H9 (cell line): Measurements from ENCODE around the gene PTPRN2. TPM values are rescaled to one million over a fixed set of nuclear protein-coding genes. Genes with fewer than 3 reads are reported as not detected.

Experiments
- DNase-seq: peaks from one replicate; pipeline ENCODE4 v3.0.0-alpha.2; 2017
- H2AFZ ChIP-seq: one replicate; pipeline ENCODE4 v1.6.1; 2013; ENCODE audit warnings: mild to moderate bottlenecking, low read length, control low read depth, moderate library complexity
- H2AK5ac ChIP-seq: 2 replicates; pipeline ENCODE4 v1.6.1; 2013; ENCODE audit warnings: low read length, control low read depth, mixed read lengths; ENCODE audit not compliant: insufficient read length
- H2BK120ac ChIP-seq: one replicate; pipeline ENCODE4 v1.6.1; 2013; ENCODE audit warnings: low read depth, mild to moderate bottlenecking, low read length, control low read depth, inconsistent platforms; ENCODE audit not compliant: poor library complexity, severe bottlenecking
- H2BK12ac ChIP-seq: 2 replicates; pipeline ENCODE4 v1.6.1; 2013; ENCODE audit warnings: low read length, control low read depth, mixed read lengths, low read depth; ENCODE audit not compliant: insufficient read length
- H2BK15ac ChIP-seq: 2 replicates; pipeline ENCODE4 v1.6.1; 2013; ENCODE audit warnings: low read depth, low read length, control low read depth
- H2BK20ac ChIP-seq: one replicate; pipeline ENCODE4 v1.6.1; 2013; ENCODE audit warnings: low read depth, mild to moderate bottlenecking, low read length, control low read depth, inconsistent platforms; ENCODE audit not compliant: poor library complexity, severe bottlenecking
- H2BK5ac ChIP-seq: 2 replicates; pipeline ENCODE4 v1.6.1; 2013; ENCODE audit warnings: low read length, control low read depth, mixed read lengths; ENCODE audit not compliant: insufficient read length
- H3K14ac ChIP-seq: 2 replicates; pipeline ENCODE4 v1.6.1; 2013; ENCODE audit warnings: low read length, control low read depth; ENCODE audit not compliant: insufficient read depth
- H3K18ac ChIP-seq: 2 replicates; pipeline ENCODE4 v1.6.1; 2013; ENCODE audit warnings: low read depth, mild to moderate bottlenecking, mixed read lengths, low read length, control low read depth; ENCODE audit not compliant: insufficient read length
- H3K23ac ChIP-seq: 2 replicates; pipeline ENCODE4 v1.6.1; 2013; ENCODE audit warnings: low read length, control low read depth, mixed read lengths, low read depth; ENCODE audit not compliant: insufficient read length
- H3K23me2 ChIP-seq: 2 replicates; pipeline ENCODE4 v1.6.1; 2013; ENCODE audit warnings: low read depth, mild to moderate bottlenecking, mixed read lengths, low read length, control low read depth; ENCODE audit not compliant: insufficient read length, poor library complexity, severe bottlenecking
- H3K27ac ChIP-seq: 2 replicates; pipeline ENCODE4 v1.5.1; 2013; ENCODE audit warnings: low read length, control low read depth, mixed read lengths, low read depth; ENCODE audit not compliant: insufficient read length
- H3K27me3 ChIP-seq: 2 replicates; pipeline ENCODE4 v1.6.1; 2013; ENCODE audit warnings: low read length, control low read depth, inconsistent platforms; ENCODE audit not compliant: insufficient read depth
- H3K4ac ChIP-seq: 2 replicates; pipeline ENCODE4 v1.6.1; 2013; ENCODE audit warnings: low read depth, mild to moderate bottlenecking, control low read depth, inconsistent platforms, low read length, moderate library complexity
- H3K4me1 ChIP-seq: 2 replicates; pipeline ENCODE4 v1.6.1; 2013; ENCODE audit warnings: low read length, control low read depth, inconsistent platforms; ENCODE audit not compliant: insufficient read depth
- H3K4me2 ChIP-seq: 2 replicates; pipeline ENCODE4 v1.6.1; 2013; ENCODE audit warnings: low read length, control low read depth, mixed read lengths; ENCODE audit not compliant: insufficient read length, insufficient read depth
- H3K56ac ChIP-seq: 2 replicates; pipeline ENCODE4 v1.6.1; 2013; ENCODE audit warnings: low read depth, mild to moderate bottlenecking, mixed read lengths, low read length, control low read depth; ENCODE audit not compliant: insufficient read length
- H3K79me1 ChIP-seq: 2 replicates; pipeline ENCODE4 v1.6.1; 2013; ENCODE audit warnings: low read depth, mild to moderate bottlenecking, moderate library complexity, low read length, control low read depth, inconsistent platforms; ENCODE audit not compliant: insufficient read depth, poor library complexity, severe bottlenecking
- H3K79me2 ChIP-seq: 2 replicates; pipeline ENCODE4 v1.6.1; 2013; ENCODE audit warnings: low read length, control low read depth, inconsistent platforms; ENCODE audit not compliant: insufficient read depth
- H3K9ac ChIP-seq: 2 replicates; pipeline ENCODE4 v1.6.1; 2013; ENCODE audit warnings: low read length, control low read depth, mixed read lengths; ENCODE audit not compliant: insufficient read length; ENCODE audit errors: extremely low read depth
- H3K9me3 ChIP-seq: one replicate; pipeline ENCODE4 v1.6.1; 2013; ENCODE audit warnings: low read depth, low read length, inconsistent platforms; ENCODE audit not compliant: control insufficient read depth
- H3T11ph ChIP-seq: one replicate; pipeline ENCODE4 v1.6.1; 2013; ENCODE audit warnings: mild to moderate bottlenecking, low read length, control low read depth, inconsistent platforms
- H4K20me1 ChIP-seq: one replicate; pipeline ENCODE4 v1.6.1; 2013; ENCODE audit not compliant: control insufficient read depth, insufficient read length, insufficient read depth
- H4K5ac ChIP-seq: 2 replicates; pipeline ENCODE4 v1.6.1; 2013; ENCODE audit warnings: low read depth, mild to moderate bottlenecking, mixed read lengths, low read length, control low read depth; ENCODE audit not compliant: insufficient read length
- H4K8ac ChIP-seq: replicated peaks from 2 replicates; pipeline ENCODE4 v1.6.1; 2013; ENCODE audit warnings: low read length, control low read depth, mixed read lengths, low read depth; ENCODE audit not compliant: insufficient read length
- H4K91ac ChIP-seq: 2 replicates; pipeline ENCODE4 v1.6.1; 2013; ENCODE audit warnings: low read depth, mild to moderate bottlenecking, moderate library complexity, mixed read lengths, low read length, control low read depth; ENCODE audit not compliant: insufficient read length
- H3K27ac Mint-ChIP-seq, 3 experiments: 2 replicates in 2 of 3; 3 replicates in 1 of 3; pipeline ENCODE4 v1.8.0; 2020 to 2021; ENCODE audit warnings: mixed read lengths in 3 of 3, mild to moderate bottlenecking in 1 of 3, moderate library complexity in 1 of 3
- H3K27me3 Mint-ChIP-seq: 2 replicates; pipeline ENCODE4 v1.8.0; 2021; ENCODE audit warnings: low read depth, mild to moderate bottlenecking, moderate library complexity, mixed read lengths
- H3K36me3 Mint-ChIP-seq, 3 experiments: 2 replicates in 2 of 3; 3 replicates in 1 of 3; pipeline ENCODE4 v1.8.0; 2020 to 2021; ENCODE audit warnings: low read depth in 3 of 3, mixed read lengths in 3 of 3; ENCODE audit not compliant: insufficient read depth in 1 of 3
- H3K4me1 Mint-ChIP-seq, 2 experiments: 2 replicates each; pipeline ENCODE4 v1.8.0; 2020; ENCODE audit warnings: mixed read lengths in 2 of 2
- H3K4me3 Mint-ChIP-seq, 2 experiments: 2 replicates in 1 of 2; 3 replicates in 1 of 2; pipeline ENCODE4 v1.8.0; 2020 to 2021; ENCODE audit warnings: mild to moderate bottlenecking in 2 of 2, mixed read lengths in 2 of 2, moderate library complexity in 1 of 2
- H3K9me3 Mint-ChIP-seq, 2 experiments: 2 replicates in 1 of 2; 3 replicates in 1 of 2; pipeline ENCODE4 v1.8.0; 2020; ENCODE audit warnings: mild to moderate bottlenecking in 2 of 2, mixed read lengths in 2 of 2, moderate library complexity in 1 of 2
- WGBS: extraction: QIAGEN DNeasy Blood & Tissue Kit; methylation state at CpG from one replicate; pipeline ENCODE4 v1.1.7; 2013; ENCODE audit warnings: missing lambda C conversion rate, low lambda C conversion rate, mixed read lengths; ENCODE audit not compliant: insufficient read length; ENCODE audit errors: extremely low coverage; 5-methylcytosine and 5-hydroxymethylcytosine counted together
- total RNA-seq: library from RNA; stranded (reverse); gene quantifications from 2 replicates; pipeline ENCODE4 v1.2.1, GENCODE V29; 2021
- TF ChIP-seq, protein P1 (sequence below): fragments of 200-600 bp; sonication (generic); conservative IDR thresholded peaks from 3 replicates; pipeline ENCODE4 v1.8.0; 2021; ENCODE audit warnings: antibody characterized with exemption, mild to moderate bottlenecking

The PTPRN2 gene
- total RNA-seq, 1 experiment from 2014 or later = 5.2 TPM

DNA sequence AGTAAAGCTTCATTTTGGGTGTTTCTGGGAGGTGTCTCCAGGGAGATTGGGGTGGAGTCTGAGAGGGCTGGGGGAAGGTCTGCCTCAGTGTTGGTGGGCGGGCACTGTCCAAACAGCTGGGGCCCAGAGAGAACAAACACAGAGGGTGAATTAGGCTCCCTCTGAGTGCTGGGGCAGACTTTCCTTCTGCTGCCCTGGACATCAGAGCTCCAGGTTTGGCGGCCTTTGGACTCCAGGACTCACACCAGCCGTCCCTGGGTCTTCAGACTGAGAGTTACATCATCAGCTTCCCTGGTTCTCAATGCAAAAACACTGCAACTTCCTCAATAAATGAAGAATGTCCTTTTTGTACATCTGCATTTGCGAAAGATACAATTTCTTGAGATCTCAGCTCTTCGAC, 427.4 kb downstream of the PTPRN2 start:
- no peak overlapping the region for H3K23ac ChIP-seq
- H3K9ac ChIP-seq = no peak overlapping the region
- H3T11ph ChIP-seq = no peak overlapping the region
- no peak overlapping the region for H4K91ac ChIP-seq
- H3K9me3 ChIP-seq = no peaks in the 10 kb centered on the region
- Mint-ChIP-seq H3K27ac (no peak overlapping the region), H3K36me3 (peaks cover 6 to 14% (median 13%) of the 10 kb centered on the region in 3 experiments), H3K4me1 (peaks cover 7 to 11% of the 10 kb centered on the region in 2 experiments; a peak in 3 of 4 replicates), H3K27me3 (peaks cover 7% of the 10 kb centered on the region), H3K4me3 (no peak overlapping the region), H3K9me3 (peaks cover 8 to 13% of the 10 kb centered on the region in 2 experiments)
- no peak overlapping the region for H2BK20ac ChIP-seq
- H3K4me1 ChIP-seq = no peaks in the 10 kb centered on the region
- no peak overlapping the region for H2AK5ac ChIP-seq
- no CpG with 5 or more reads among the region's 5 CpGs for WGBS
- no peak overlapping the region for H2BK5ac ChIP-seq
- H4K8ac ChIP-seq = no peak overlapping the region
- H2BK12ac ChIP-seq = no peak overlapping the region
- H3K14ac ChIP-seq = no peak overlapping the region
- TF ChIP-seq, protein P1, sequence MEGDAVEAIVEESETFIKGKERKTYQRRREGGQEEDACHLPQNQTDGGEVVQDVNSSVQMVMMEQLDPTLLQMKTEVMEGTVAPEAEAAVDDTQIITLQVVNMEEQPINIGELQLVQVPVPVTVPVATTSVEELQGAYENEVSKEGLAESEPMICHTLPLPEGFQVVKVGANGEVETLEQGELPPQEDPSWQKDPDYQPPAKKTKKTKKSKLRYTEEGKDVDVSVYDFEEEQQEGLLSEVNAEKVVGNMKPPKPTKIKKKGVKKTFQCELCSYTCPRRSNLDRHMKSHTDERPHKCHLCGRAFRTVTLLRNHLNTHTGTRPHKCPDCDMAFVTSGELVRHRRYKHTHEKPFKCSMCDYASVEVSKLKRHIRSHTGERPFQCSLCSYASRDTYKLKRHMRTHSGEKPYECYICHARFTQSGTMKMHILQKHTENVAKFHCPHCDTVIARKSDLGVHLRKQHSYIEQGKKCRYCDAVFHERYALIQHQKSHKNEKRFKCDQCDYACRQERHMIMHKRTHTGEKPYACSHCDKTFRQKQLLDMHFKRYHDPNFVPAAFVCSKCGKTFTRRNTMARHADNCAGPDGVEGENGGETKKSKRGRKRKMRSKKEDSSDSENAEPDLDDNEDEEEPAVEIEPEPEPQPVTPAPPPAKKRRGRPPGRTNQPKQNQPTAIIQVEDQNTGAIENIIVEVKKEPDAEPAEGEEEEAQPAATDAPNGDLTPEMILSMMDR = no peak
- no peak for DNase-seq
- no peak overlapping the region for H3K18ac ChIP-seq
- no peak overlapping the region for H2AFZ ChIP-seq
- H4K5ac ChIP-seq = no peak overlapping the region
- H3K23me2 ChIP-seq = no peaks in the 10 kb centered on the region
- H3K27ac ChIP-seq = no peak overlapping the region
- no peak overlapping the region for H2BK120ac ChIP-seq
- no peak overlapping the region for H3K56ac ChIP-seq
- no peaks in the 10 kb centered on the region for H3K27me3 ChIP-seq
- H3K4me2 ChIP-seq = no peak overlapping the region
- no peaks in the 10 kb centered on the region for H4K20me1 ChIP-seq
- H3K79me2 ChIP-seq = no peaks in the 10 kb centered on the region
- H3K4ac ChIP-seq = no peak overlapping the region
- H3K79me1 ChIP-seq = no peaks in the 10 kb centered on the region
- no peak overlapping the region for H2BK15ac ChIP-seq
